SU-DHL-6 (cell line): ENCODE data around the gene TMEM203.

Experiments
- H2AFZ ChIP-seq: fragments of 200-600 bp; sonication (generic); 2 replicates; pipeline ENCODE4 v1.6.1; 2014; ENCODE audit warnings: low read depth, mild to moderate bottlenecking, moderate library complexity, mixed read lengths, antibody characterized with exemption, low read length; ENCODE audit not compliant: severe bottlenecking
- H3F3A ChIP-seq: fragments of 200-600 bp; shearing (Covaris generic); 2 replicates; pipeline ENCODE4 v1.6.0; 2016; ENCODE audit warnings: antibody characterized with exemption, mild to moderate bottlenecking; ENCODE audit not compliant: insufficient read depth
- H3K27ac ChIP-seq: fragments of 200-600 bp; sonication (generic); 2 replicates; pipeline ENCODE4 v1.5.1; 2016; ENCODE audit warnings: low read depth, mild to moderate bottlenecking, low read length, moderate library complexity, mixed read lengths
- H3K27me3 ChIP-seq: fragments of 200-600 bp; sonication (generic), shearing (Covaris generic); 2 replicates; pipeline ENCODE4 v1.6.0; 2014; ENCODE audit warnings: mild to moderate bottlenecking, low read length
- H3K36me3 ChIP-seq: fragments of 200-600 bp; sonication (generic); 2 replicates; pipeline ENCODE4 v1.6.1; 2014; ENCODE audit warnings: mild to moderate bottlenecking, low read length, mixed read lengths
- H3K4me2 ChIP-seq: fragments of 300-600, 200-600 bp; shearing (Covaris generic), sonication (generic); 2 replicates; pipeline ENCODE4 v1.6.0; 2014; ENCODE audit warnings: low read length, low read depth, mild to moderate bottlenecking; ENCODE audit not compliant: poor library complexity, severe bottlenecking
- H3K4me3 ChIP-seq: fragments of 200-600 bp; sonication (generic); 2 replicates; pipeline ENCODE4 v1.5.1; 2014; ENCODE audit warnings: antibody characterized with exemption, low read length, mild to moderate bottlenecking, mixed read lengths; ENCODE audit not compliant: insufficient read depth, poor library complexity, severe bottlenecking
- H3K79me2 ChIP-seq: fragments of 200-600 bp; sonication (generic); 2 replicates; pipeline ENCODE4 v1.6.1; 2014; ENCODE audit warnings: mild to moderate bottlenecking, low read length, moderate library complexity; ENCODE audit not compliant: insufficient read depth
- H3K9ac ChIP-seq: fragments of 200-600 bp; sonication (generic); 2 replicates; pipeline ENCODE4 v1.7.0; 2014; ENCODE audit warnings: mild to moderate bottlenecking, low read length
- H3K9me2 ChIP-seq: fragments of 200-600 bp; sonication (generic); replicated peaks from 2 replicates; pipeline ENCODE4 v1.6.1; 2014; ENCODE audit warnings: low read length; ENCODE audit not compliant: insufficient read depth
- H3K9me3 ChIP-seq: fragments of 200-600 bp; sonication (generic); 2 replicates; pipeline ENCODE4 v1.6.1; 2014; ENCODE audit warnings: low read length, mixed read lengths; ENCODE audit not compliant: insufficient read depth
- H4K20me1 ChIP-seq: fragments of 200-600 bp; sonication (generic); 2 replicates; pipeline ENCODE4 v1.6.1; 2014; ENCODE audit warnings: low read depth, mild to moderate bottlenecking, antibody characterized with exemption, low read length, moderate library complexity, mixed read lengths
- EZH2phosphoT487 ChIP-seq: fragments of 200-600 bp; sonication (generic), shearing (Covaris generic); conservative IDR thresholded peaks from 2 replicates; pipeline ENCODE4 v1.6.1; 2018; ENCODE audit warnings: mild to moderate bottlenecking, antibody characterized with exemption, low read length, moderate library complexity, mixed read lengths
- TF ChIP-seq, protein P1 (sequence below): fragments of 200-600 bp; sonication (generic); IDR thresholded peaks from one replicate; pipeline ENCODE4 v1.5.1; 2017; ENCODE audit warnings: antibody characterized with exemption, mild to moderate bottlenecking, low read length, moderate library complexity; ENCODE audit not compliant: insufficient read depth, poor library complexity, severe bottlenecking

The TMEM203 gene

DNA sequence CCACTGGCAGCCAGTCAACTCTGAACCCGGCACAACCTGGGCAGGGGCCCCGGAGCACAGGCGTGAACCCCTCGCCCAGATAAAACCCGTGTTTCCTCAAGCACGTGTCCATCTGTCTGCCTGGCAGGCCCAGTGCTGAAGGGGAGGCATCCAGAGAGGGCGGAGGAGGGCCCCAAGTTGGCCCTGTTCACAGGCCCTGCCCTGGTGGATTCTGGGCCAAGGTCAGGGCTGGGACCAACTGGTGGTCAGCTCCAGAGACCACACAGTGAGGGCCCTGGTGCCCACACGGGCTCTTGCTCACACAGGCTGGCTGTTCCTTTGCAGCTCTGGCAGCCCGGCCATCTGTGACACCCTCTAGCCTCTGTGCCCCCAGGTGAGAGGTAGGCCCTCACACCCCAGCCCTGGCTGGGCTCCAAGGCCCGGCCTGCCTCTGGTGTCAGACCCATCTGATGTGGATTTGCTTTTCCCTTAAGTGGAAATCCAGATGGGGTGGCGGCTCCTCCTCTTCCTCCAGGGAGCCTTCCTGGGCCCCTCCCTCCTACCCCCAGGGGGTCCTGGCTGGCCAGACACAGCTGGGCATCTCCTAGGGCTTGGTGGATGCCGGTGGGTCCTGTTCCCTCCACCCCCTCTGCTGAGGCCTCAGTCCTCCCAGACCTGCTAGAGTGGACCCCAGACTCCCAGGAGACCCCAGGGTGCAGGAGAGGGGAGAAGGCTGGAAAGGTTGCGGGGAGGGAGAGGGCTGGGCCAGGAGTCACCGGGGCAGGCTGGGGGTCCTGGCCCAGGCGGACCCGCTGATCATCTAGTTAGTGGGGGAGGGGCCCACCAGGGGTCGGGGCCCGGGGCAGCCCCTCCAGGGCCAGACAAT, 45.1 kb upstream of the TMEM203 start:
- H3K9me2 ChIP-seq = no peaks in the 10 kb centered on the region

DNA sequence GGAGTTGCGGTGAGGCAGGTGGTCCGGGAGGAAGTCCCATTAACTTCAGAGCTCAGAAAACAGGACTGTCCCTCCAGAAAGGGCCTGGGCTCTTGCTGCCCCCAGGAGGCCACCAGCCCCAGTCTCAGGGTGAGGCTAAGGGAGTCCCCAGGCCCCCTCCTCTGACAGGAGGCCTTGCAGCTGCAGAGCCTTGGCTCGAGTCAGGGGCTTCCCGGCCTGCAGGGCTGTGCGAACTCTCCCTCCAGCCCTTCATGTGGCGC, 42.4 kb upstream of the TMEM203 start:
- no peaks in the 10 kb centered on the region for H3K36me3 ChIP-seq
- H3K9ac ChIP-seq = no peak overlapping the region
- no peaks in the 10 kb centered on the region for H3K27me3 ChIP-seq
- H3K4me2 ChIP-seq = no peak overlapping the region
- no peaks in the 10 kb centered on the region for H3K9me2 ChIP-seq
- H3F3A ChIP-seq = peaks cover 7% of the 10 kb centered on the region; the same call in 1 of the 2 replicates
- no peak overlapping the region for H2AFZ ChIP-seq
- no peaks in the 10 kb centered on the region for H3K9me3 ChIP-seq
- TF ChIP-seq, protein P1, sequence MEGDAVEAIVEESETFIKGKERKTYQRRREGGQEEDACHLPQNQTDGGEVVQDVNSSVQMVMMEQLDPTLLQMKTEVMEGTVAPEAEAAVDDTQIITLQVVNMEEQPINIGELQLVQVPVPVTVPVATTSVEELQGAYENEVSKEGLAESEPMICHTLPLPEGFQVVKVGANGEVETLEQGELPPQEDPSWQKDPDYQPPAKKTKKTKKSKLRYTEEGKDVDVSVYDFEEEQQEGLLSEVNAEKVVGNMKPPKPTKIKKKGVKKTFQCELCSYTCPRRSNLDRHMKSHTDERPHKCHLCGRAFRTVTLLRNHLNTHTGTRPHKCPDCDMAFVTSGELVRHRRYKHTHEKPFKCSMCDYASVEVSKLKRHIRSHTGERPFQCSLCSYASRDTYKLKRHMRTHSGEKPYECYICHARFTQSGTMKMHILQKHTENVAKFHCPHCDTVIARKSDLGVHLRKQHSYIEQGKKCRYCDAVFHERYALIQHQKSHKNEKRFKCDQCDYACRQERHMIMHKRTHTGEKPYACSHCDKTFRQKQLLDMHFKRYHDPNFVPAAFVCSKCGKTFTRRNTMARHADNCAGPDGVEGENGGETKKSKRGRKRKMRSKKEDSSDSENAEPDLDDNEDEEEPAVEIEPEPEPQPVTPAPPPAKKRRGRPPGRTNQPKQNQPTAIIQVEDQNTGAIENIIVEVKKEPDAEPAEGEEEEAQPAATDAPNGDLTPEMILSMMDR = no peak
- TF ChIP-seq EZH2phosphoT487 = no peak
- H3K27ac ChIP-seq = no peak overlapping the region
- H3K4me3 ChIP-seq = no peak overlapping the region
- H3K79me2 ChIP-seq = peaks cover 2% of the 10 kb centered on the region; the same call in 1 of the 2 replicates
- H4K20me1 ChIP-seq = no peaks in the 10 kb centered on the region; the same call in 1 of the 2 replicates

More for the DNA sequence above, 45.1 kb upstream of the TMEM203 start:
- Histone ChIP-seq H3K27ac (no peak overlapping the region), H3K9ac (no peak overlapping the region), H3F3A (no peaks in the 10 kb centered on the region), H3K79me2 (peaks cover 3% of the 10 kb centered on the region), H3K36me3 (no peaks in the 10 kb centered on the region), H3K4me3 (no peak overlapping the region), H3K4me2 (no peak overlapping the region), H3K27me3 (no peaks in the 10 kb centered on the region), H3K9me3 (no peaks in the 10 kb centered on the region), H2AFZ (no peak overlapping the region), H4K20me1 (no peaks in the 10 kb centered on the region)
- TF ChIP-seq EZH2phosphoT487 = no peak
- TF ChIP-seq, protein P1 = no peak

DNA sequence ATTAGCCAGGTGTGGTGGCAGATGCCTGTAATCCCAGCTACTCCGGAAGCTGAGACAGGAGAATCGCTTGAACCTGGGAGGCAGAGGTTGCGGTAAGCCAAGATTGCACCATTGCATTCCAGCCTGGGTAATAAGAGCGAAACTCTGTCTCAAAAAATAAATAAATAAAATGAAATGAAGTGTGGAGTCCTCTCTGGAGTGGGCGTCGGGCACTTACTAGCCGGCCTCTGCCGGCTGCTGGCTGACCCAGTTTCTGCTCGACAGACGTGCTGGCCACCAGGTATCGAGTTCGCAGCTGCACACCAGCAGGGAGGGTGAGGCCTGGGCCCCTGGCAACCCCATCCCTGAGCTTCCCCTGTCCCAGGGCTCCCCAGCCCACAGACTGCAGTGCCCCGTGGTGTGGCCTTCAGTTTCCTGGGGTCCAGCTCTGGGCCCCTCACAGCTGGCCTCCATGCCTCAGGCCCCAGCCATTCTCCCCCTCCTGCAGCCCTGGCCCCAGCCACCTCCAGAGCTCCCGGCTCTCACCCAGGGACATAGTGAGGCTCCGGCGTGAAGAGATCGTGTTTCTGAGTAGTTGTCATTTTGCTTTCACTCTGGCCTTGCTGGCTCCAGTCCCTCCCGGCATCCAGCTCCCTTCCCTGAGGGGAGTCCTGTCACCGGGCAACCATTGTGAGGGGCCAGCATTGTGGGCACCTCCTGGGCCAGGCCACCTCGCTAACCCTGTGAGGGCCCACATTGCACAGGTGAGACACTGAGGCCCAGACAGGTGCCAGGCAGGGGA, 41.9 kb upstream of the TMEM203 start:
- Histone ChIP-seq H3K27me3 (no peaks in the 10 kb centered on the region), H3F3A (peaks cover 7% of the 10 kb centered on the region; the same call in 1 of the 2 replicates), H3K27ac (no peak overlapping the region), H2AFZ (no peak overlapping the region), H3K9me2 (no peaks in the 10 kb centered on the region), H3K4me3 (no peak overlapping the region), H3K4me2 (no peak overlapping the region), H3K79me2 (peaks cover 7% of the 10 kb centered on the region; the same call in 1 of the 2 replicates), H3K9me3 (no peaks in the 10 kb centered on the region), H3K9ac (no peak overlapping the region), H4K20me1 (peaks cover under 1% of the 10 kb centered on the region; the same call in 1 of the 2 replicates), H3K36me3 (peaks cover 4% of the 10 kb centered on the region; the same call in 1 of the 2 replicates)
- TF ChIP-seq, protein P1 = no peak
- TF ChIP-seq EZH2phosphoT487 = no peak
